Stomach (tissue), 9 donors: Measurements from ENCODE around the gene RAE1. TPM values are rescaled to one million over a fixed set of nuclear protein-coding genes. Genes with fewer than 3 reads are reported as not detected.

Experiments used
- DNase-seq, 2 donors: peaks; one replicate each; pipeline versions ENCODE4 v3.0.0 to v3.0.0-alpha.2; 2013 to 2019
- H3K27ac ChIP-seq, 5 donors: fragments of 200-600 bp in 4 of 5; sonication (generic) in 4 of 5; one replicate each; pipeline ENCODE4 v1.5.1; 2013 to 2019; ENCODE audit warnings: mild to moderate bottlenecking in 1 of 5, moderate library complexity in 1 of 5
- H3K27me3 ChIP-seq, 3 donors: fragments of 200-600 bp; sonication (generic); one replicate each; pipeline ENCODE4 v1.5.1; 2017 to 2019; ENCODE audit warnings: mixed run types in 1 of 3
- H3K36me3 ChIP-seq, 4 donors: fragments of 200-600 bp; sonication (generic); 1 replicate in 3 of 4; 2 replicates in 1 of 4; pipeline ENCODE4 v1.5.1; 2016 to 2019
- H3K4me1 ChIP-seq, 4 donors: fragments of 200-600 bp; sonication (generic); one replicate each; pipeline ENCODE4 v1.5.1; 2016 to 2019
- H3K4me3 ChIP-seq, 4 donors: fragments of 200-600 bp; sonication (generic) in 3 of 4; one replicate each; pipeline ENCODE4 v1.5.1; 2016 to 2019; ENCODE audit warnings: mild to moderate bottlenecking in 1 of 4
- H3K9me3 ChIP-seq, 4 donors: fragments of 200-600 bp; sonication (generic); one replicate each; pipeline ENCODE4 v1.5.1; 2016 to 2019
- EP300 ChIP-seq: sonication (generic); formaldehyde crosslinking; IDR thresholded peaks from one replicate; pipeline ENCODE4 v1.6.1; 2017; ENCODE audit warnings: antibody characterized with exemption
- POLR2A ChIP-seq, 4 donors: fragments of 450-650 bp; IDR thresholded peaks; one replicate each; pipeline ENCODE4 v1.6.1; 2016; ENCODE audit warnings: antibody characterized with exemption in 4 of 4, control low read depth in 2 of 4, mild to moderate bottlenecking in 1 of 4, moderate library complexity in 1 of 4
- POLR2AphosphoS5 ChIP-seq, 3 donors: sonication (generic); formaldehyde crosslinking; IDR thresholded peaks; one replicate each; pipeline ENCODE4 v1.6.1; 2016; ENCODE audit warnings: antibody characterized with exemption in 3 of 3
- WGBS, 5 donors: extraction: QIAGEN DNeasy Blood & Tissue Kit in 3 of 5; methylation state at CpG; one replicate each; pipeline versions ENCODE4 v1.1.5 to v1.1.7; 2013 to 2018; 5-methylcytosine and 5-hydroxymethylcytosine counted together
- intact Hi-C: fragments of 100-400 bp; cut with DNase I; formaldehyde crosslinking; loops from one replicate; pipeline ENCODE4 v1.15.1; 2023; ENCODE audit warnings: low total_unique reads
- polyA plus RNA-seq, 3 donors: library from polyadenylated mRNA; stranded (reverse); fragments of 200-250 nt; gene quantifications; one replicate each; pipeline ENCODE4 v1.2.3, GENCODE V29; 2013
- total RNA-seq, 5 donors: library from RNA; depleted of rRNA; stranded (reverse); fragments of >200 nt; gene quantifications; one replicate each; pipeline versions ENCODE4 v1.1.0 to v1.2.3, GENCODE V29; 2014 to 2016
- TF ChIP-seq, protein P1 (sequence below), 7 experiments: fragments of 450-650 bp in 4 of 7; fragments of 200-600 bp in 3 of 7; sonication (generic) in 3 of 7; IDR thresholded peaks; one replicate each; pipeline ENCODE4 v1.5.1; 2016 to 2019; ENCODE audit warnings: antibody characterized with exemption in 7 of 7, control low read depth in 2 of 7, mild to moderate bottlenecking in 1 of 7
- donor health status: healthy with polysubstance abuse.
- donor health status: Bipolar disorder and iron deficiency.
- donor health status: healthy.

Gene RAE1
- total and polyA plus RNA-seq, 8 donors, result 6.4 to 65.6 (median 15.2) TPM

DNA sequence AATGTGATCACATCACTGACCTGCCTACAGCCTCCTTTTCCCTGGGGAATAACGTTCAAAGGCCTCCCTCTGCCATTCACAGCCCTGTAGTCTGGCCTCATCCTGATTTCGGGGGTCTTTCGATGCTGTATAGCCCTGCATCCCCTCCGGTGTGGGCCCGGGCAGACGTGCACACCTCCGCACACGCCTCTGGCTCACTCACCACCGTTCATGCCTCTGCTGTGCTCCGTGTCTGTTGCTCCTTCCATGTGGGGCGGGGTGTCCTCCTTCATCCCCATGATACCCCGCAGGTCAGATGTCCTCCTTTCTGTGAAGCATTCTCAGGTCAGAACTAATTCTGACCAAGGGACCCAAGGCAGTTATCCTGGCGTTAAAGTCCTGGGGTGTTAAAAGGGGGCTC, 26.3 kb downstream of the RAE1 start:
- Histone ChIP-seq H3K4me1 (peaks cover 0 to 15% (median 0%) of the 10 kb centered on the region in 4 donors), H3K27ac (no peak overlapping the region), H3K4me3 (no peak overlapping the region), H3K27me3 (no peaks in the 10 kb centered on the region), H3K9me3 (no peaks in the 10 kb centered on the region), H3K36me3 (peaks cover 53 to 91% (median 90%) of the 10 kb centered on the region in 4 donors)
- DNase-seq, result no peak
- intact Hi-C loops, result no loop called here
- 83 to 87% (median 84%) methylated on average over 13 of the region's 13 CpGs for WGBS, 5 donors
- TF ChIP-seq, protein P1, sequence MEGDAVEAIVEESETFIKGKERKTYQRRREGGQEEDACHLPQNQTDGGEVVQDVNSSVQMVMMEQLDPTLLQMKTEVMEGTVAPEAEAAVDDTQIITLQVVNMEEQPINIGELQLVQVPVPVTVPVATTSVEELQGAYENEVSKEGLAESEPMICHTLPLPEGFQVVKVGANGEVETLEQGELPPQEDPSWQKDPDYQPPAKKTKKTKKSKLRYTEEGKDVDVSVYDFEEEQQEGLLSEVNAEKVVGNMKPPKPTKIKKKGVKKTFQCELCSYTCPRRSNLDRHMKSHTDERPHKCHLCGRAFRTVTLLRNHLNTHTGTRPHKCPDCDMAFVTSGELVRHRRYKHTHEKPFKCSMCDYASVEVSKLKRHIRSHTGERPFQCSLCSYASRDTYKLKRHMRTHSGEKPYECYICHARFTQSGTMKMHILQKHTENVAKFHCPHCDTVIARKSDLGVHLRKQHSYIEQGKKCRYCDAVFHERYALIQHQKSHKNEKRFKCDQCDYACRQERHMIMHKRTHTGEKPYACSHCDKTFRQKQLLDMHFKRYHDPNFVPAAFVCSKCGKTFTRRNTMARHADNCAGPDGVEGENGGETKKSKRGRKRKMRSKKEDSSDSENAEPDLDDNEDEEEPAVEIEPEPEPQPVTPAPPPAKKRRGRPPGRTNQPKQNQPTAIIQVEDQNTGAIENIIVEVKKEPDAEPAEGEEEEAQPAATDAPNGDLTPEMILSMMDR (IDR thresholded peaks at IDR 0.05), result no peak
- no peak for TF ChIP-seq EP300
- TF ChIP-seq POLR2A (IDR thresholded peaks at IDR 0.05), result no peak
- TF ChIP-seq POLR2AphosphoS5 (IDR thresholded peaks at IDR 0.05), result no peak

DNA sequence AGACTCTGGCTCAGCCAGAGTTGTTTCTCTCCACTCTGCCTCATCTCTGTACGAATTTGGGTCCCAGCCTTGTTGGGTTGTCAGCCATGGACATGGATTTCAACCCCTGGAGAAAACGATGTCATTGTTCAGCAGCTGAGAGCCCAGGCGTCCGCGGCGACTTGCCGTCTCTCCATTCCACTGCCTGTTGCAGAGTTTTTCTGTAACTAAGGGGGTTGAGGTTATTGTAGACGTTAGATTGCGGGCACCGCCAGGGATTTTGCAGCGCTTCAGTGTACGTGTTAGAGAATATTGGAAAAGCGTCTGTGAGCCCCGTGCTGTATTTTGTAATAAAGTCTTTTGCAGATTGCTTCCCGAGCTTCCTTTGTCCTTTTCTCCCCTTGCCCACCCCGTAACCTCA, 27.1 kb downstream of the RAE1 start:
- intact Hi-C loops, result no loop called here
- no peak overlapping the region for H3K27ac ChIP-seq
- no peaks in the 10 kb centered on the region for H3K27me3 ChIP-seq
- peaks cover 0 to 15% (median 0%) of the 10 kb centered on the region in 4 donors for H3K4me1 ChIP-seq
- no peak for TF ChIP-seq EP300
- TF ChIP-seq, protein P1 (IDR thresholded peaks at IDR 0.05), result no peak
- no peak for TF ChIP-seq POLR2AphosphoS5 (IDR thresholded peaks at IDR 0.05)
- TF ChIP-seq POLR2A (IDR thresholded peaks at IDR 0.05), result no peak
- DNase-seq, result peak in 1 of 2 donors; percentile 17
- H3K9me3 ChIP-seq, result no peaks in the 10 kb centered on the region
- no peak overlapping the region for H3K4me3 ChIP-seq
- peaks cover 47 to 84% (median 82%) of the 10 kb centered on the region in 4 donors for H3K36me3 ChIP-seq
- 88 to 92% (median 90%) methylated on average over 16 of the region's 16 CpGs for WGBS, 5 donors

DNA sequence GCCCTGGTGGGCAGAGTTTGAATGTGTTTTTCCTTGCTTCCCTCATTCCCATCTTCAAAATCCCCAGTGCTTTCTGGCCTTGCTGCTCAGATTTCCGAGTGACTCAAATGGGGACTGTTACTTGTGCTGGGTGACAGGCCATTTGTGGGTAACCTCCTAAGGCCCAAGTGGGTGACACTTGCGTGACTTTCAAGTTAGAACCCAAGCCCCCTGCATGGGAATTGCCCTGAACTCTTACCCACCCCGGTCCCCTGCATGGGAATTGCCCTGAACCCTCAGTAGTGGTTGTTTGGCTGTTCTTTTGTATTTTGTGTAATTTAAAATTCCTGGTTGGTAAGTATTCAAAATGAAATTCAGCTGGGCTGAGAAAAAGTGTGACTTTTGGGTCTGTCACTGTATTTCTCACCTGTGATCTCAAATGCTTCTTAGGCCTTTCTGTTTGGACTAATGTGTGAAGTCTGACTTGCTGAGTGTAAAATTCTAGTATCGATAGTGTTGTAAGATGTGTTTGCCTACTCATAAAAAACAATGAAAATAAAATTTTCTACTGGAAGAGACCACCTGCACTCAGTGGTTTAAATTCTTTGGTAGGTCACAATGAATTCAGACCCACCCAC, 27.7 kb downstream of the RAE1 start:
- no peaks in the 10 kb centered on the region for H3K9me3 ChIP-seq
- TF ChIP-seq POLR2AphosphoS5 (IDR thresholded peaks at IDR 0.05) (no peak), POLR2A (IDR thresholded peaks at IDR 0.05) (no peak), EP300 (no peak)
- TF ChIP-seq, protein P1 (IDR thresholded peaks at IDR 0.05), result no peak
- peaks cover 42 to 80% (median 76%) of the 10 kb centered on the region in 4 donors for H3K36me3 ChIP-seq
- intact Hi-C loops, result no loop called here
- peaks cover 0 to 15% (median 0%) of the 10 kb centered on the region in 4 donors for H3K4me1 ChIP-seq
- 86 to 92% (median 89%) methylated on average over 4 of the region's 4 CpGs for WGBS, 5 donors
- H3K27ac ChIP-seq, result no peak overlapping the region
- no peaks in the 10 kb centered on the region for H3K27me3 ChIP-seq
- H3K4me3 ChIP-seq, result no peak overlapping the region
- DNase-seq, result no peak

DNA sequence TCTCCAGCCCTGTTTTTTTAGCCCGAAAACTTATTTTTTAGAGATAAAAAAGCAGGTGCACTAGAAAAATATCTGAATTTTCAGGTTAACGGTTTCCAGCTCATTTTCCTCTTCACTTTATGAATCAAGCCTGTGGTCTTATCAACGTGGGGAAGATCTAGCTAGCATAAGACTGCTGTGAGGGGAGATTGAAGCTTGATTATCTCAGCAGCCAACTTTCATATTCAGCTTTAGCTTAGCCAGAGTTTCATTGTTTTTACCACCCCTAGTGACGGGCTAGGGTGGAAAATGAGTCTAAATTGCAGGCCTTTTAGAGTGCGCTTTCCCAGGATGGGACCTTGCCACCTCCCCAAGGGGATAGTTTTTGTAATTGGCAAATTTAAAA, 28.2 kb downstream of the RAE1 start:
- DNase-seq, result no peak
- Histone ChIP-seq H3K4me3 (no peak overlapping the region), H3K4me1 (peaks cover 0 to 13% (median 0%) of the 10 kb centered on the region in 4 donors), H3K27me3 (no peaks in the 10 kb centered on the region), H3K36me3 (peaks cover 37 to 80% (median 71%) of the 10 kb centered on the region in 4 donors), H3K9me3 (no peaks in the 10 kb centered on the region), H3K27ac (no peak overlapping the region)
- intact Hi-C loops, result no loop called here
- TF ChIP-seq POLR2A (IDR thresholded peaks at IDR 0.05), result no peak
- TF ChIP-seq EP300, result no peak
- TF ChIP-seq POLR2AphosphoS5 (IDR thresholded peaks at IDR 0.05), result no peak
- TF ChIP-seq, protein P1 (IDR thresholded peaks at IDR 0.05), result no peak
- 75 to 84% (median 79%) methylated on average over 5 of the region's 5 CpGs for WGBS, 5 donors
